Liver (tissue), 9 donors: ENCODE measurements around the gene ZNF280B. TPM values are rescaled to one million over a fixed set of nuclear protein-coding genes. Genes with fewer than 3 reads are reported as not detected.

Experiments
- DNase-seq: peaks from one replicate; pipeline ENCODE4 v3.0.0-alpha.2; 2017; ENCODE audit warnings: low spot score
- H3K27ac ChIP-seq, 2 donors: one replicate each; pipeline ENCODE4 v1.7.0; 2013; ENCODE audit warnings: inconsistent platforms in 2 of 2, low read length in 2 of 2, control low read depth in 1 of 2, low read depth in 1 of 2, mild to moderate bottlenecking in 1 of 2
- H3K27me3 ChIP-seq, 4 donors: one replicate each; pipeline versions ENCODE4 v1.6.1 to v1.7.0; 2013; ENCODE audit warnings: low read length in 3 of 4, inconsistent platforms in 1 of 4, mild to moderate bottlenecking in 1 of 4, moderate library complexity in 1 of 4; ENCODE audit not compliant: control insufficient read depth in 4 of 4, insufficient read depth in 4 of 4
- H3K36me3 ChIP-seq, 4 donors: one replicate each; pipeline versions ENCODE4 v1.6.1 to v1.7.0; 2013; ENCODE audit warnings: low read length in 3 of 4, mild to moderate bottlenecking in 3 of 4, low read depth in 1 of 4, moderate library complexity in 1 of 4; ENCODE audit not compliant: control insufficient read depth in 4 of 4, insufficient read depth in 3 of 4
- H3K4me1 ChIP-seq, 4 donors: one replicate each; pipeline versions ENCODE4 v1.6.1 to v1.7.0; 2013; ENCODE audit warnings: low read length in 3 of 4, mild to moderate bottlenecking in 3 of 4, moderate library complexity in 1 of 4; ENCODE audit not compliant: control insufficient read depth in 4 of 4, insufficient read depth in 4 of 4
- H3K4me3 ChIP-seq, 3 donors: one replicate each; pipeline versions ENCODE4 v1.6.1 to v1.7.0; 2013; ENCODE audit warnings: low read length in 3 of 3, control low read depth in 1 of 3, low read depth in 1 of 3, mild to moderate bottlenecking in 1 of 3
- H3K9ac ChIP-seq, 2 donors: one replicate each; pipeline ENCODE4 v1.7.0; 2013; ENCODE audit warnings: low read length in 2 of 2, mild to moderate bottlenecking in 2 of 2, moderate library complexity in 2 of 2, control low read depth in 1 of 2, low read depth in 1 of 2
- H3K9me3 ChIP-seq, 4 donors: one replicate each; pipeline versions ENCODE4 v1.6.1 to v1.7.0; 2013; ENCODE audit warnings: low read length in 3 of 4; ENCODE audit not compliant: control insufficient read depth in 4 of 4
- ATF3 ChIP-seq: IDR thresholded peaks from 2 replicates; pipeline ENCODE4 v1.6.1; 2016; ENCODE audit warnings: antibody characterized with exemption
- CTCF ChIP-seq: fragments of 150-350 bp; IDR thresholded peaks from 2 replicates; pipeline ENCODE4 v1.5.1; 2017; ENCODE audit warnings: improper control_type of control experiment, low read depth, low read length; ENCODE audit not compliant: missing input control
- EGR1 ChIP-seq, 2 donors: IDR thresholded peaks; 2 replicates each; pipeline ENCODE4 v1.6.1; 2016 to 2018; ENCODE audit warnings: antibody characterized with exemption in 2 of 2, low read depth in 2 of 2
- FOXA1 ChIP-seq: IDR thresholded peaks from 2 replicates; pipeline ENCODE4 v1.6.1; 2016; ENCODE audit warnings: antibody characterized with exemption
- FOXA2 ChIP-seq: IDR thresholded peaks from 2 replicates; pipeline ENCODE4 v1.6.1; 2016; ENCODE audit warnings: antibody characterized with exemption
- GABPA ChIP-seq, 2 donors: IDR thresholded peaks in 1 of 2; conservative IDR thresholded peaks in 1 of 2; 2 replicates each; pipeline ENCODE4 v1.6.1; 2016; ENCODE audit warnings: antibody characterized with exemption in 2 of 2, mild to moderate bottlenecking in 1 of 2, moderate library complexity in 1 of 2
- HNF4A ChIP-seq, 2 donors: conservative IDR thresholded peaks; 2 replicates each; pipeline ENCODE4 v1.6.1; 2016; ENCODE audit warnings: antibody characterized with exemption in 2 of 2, mild to moderate bottlenecking in 2 of 2
- HNF4G ChIP-seq: IDR thresholded peaks from 2 replicates; pipeline ENCODE4 v1.6.1; 2016; ENCODE audit warnings: antibody characterized with exemption
- JUND ChIP-seq, 2 donors: IDR thresholded peaks; 2 replicates each; pipeline ENCODE4 v1.6.1; 2016; ENCODE audit warnings: antibody characterized with exemption in 2 of 2
- MAX ChIP-seq: IDR thresholded peaks from 2 replicates; pipeline ENCODE4 v1.6.1; 2016; ENCODE audit warnings: antibody characterized with exemption
- NR2F2 ChIP-seq: IDR thresholded peaks from 2 replicates; pipeline ENCODE4 v1.6.1; 2016; ENCODE audit warnings: antibody characterized with exemption
- RAD21 ChIP-seq, 2 donors: IDR thresholded peaks; 2 replicates each; pipeline ENCODE4 v1.6.1; 2016; ENCODE audit warnings: antibody characterized with exemption in 2 of 2, mild to moderate bottlenecking in 2 of 2
- REST ChIP-seq: IDR thresholded peaks from 2 replicates; pipeline ENCODE4 v1.6.1; 2016; ENCODE audit warnings: antibody characterized with exemption, mild to moderate bottlenecking
- RXRA ChIP-seq, 2 donors: IDR thresholded peaks; 2 replicates each; pipeline ENCODE4 v1.6.1; 2017 to 2018; ENCODE audit warnings: antibody characterized with exemption in 2 of 2, mild to moderate bottlenecking in 1 of 2
- SP1 ChIP-seq: IDR thresholded peaks from 2 replicates; pipeline ENCODE4 v1.6.1; 2018; ENCODE audit warnings: antibody characterized with exemption, mild to moderate bottlenecking
- TAF1 ChIP-seq: conservative IDR thresholded peaks from 2 replicates; pipeline ENCODE4 v1.6.1; 2016; ENCODE audit warnings: antibody characterized with exemption, mild to moderate bottlenecking
- YY1 ChIP-seq: IDR thresholded peaks from 2 replicates; pipeline ENCODE4 v1.6.1; 2016; ENCODE audit warnings: antibody characterized with exemption, mild to moderate bottlenecking
- ZBTB33 ChIP-seq: IDR thresholded peaks from 2 replicates; pipeline ENCODE4 v1.6.1; 2016; ENCODE audit warnings: antibody characterized with exemption
- WGBS: extraction: QIAGEN DNeasy Blood & Tissue Kit; methylation state at CpG from one replicate; pipeline ENCODE4 v1.1.7; 2013; 5-methylcytosine and 5-hydroxymethylcytosine counted together
- polyA plus RNA-seq, 2 donors: library from polyadenylated mRNA; stranded (reverse) in 1 of 2; unstranded in 1 of 2; fragments of 200-250 nt in 1 of 2; fragments of >200 nt in 1 of 2; fragmentation: Nextera tagmentation in 1 of 2; extraction: Ambion mirVana in 1 of 2; gene quantifications; one replicate each; pipeline versions ENCODE4 v1.2.1 to v1.2.3, GENCODE V29; 2013 to 2015
- total RNA-seq, 2 donors: library from RNA; depleted of rRNA; stranded (reverse); fragments of >200 nt; gene quantifications; one replicate each; pipeline ENCODE4 v1.2.3, GENCODE V29; 2014
- donor health status: healthy.
- donor health status: healthy.
- donor health status: healthy.
- donor health status: healthy.
- donor health status: healthy.

The ZNF280B gene
- total and polyA plus RNA-seq, 4 donors = 0.03 to 0.84 (median 0.06) TPM

GRCh38 chr22:22528780-22529179, 20.2 kb upstream of the ZNF280B start:
- no peaks in the 10 kb centered on the region for H3K36me3 ChIP-seq
- no peaks in the 10 kb centered on the region for H3K27me3 ChIP-seq
- H3K27ac ChIP-seq = no peak overlapping the region
- TF ChIP-seq JUND (IDR thresholded peaks at IDR 0.05) = no peak
- no peak for TF ChIP-seq EGR1 (IDR thresholded peaks at IDR 0.05; ENCODE audit: low read depth in 2 of 2)
- no peak for TF ChIP-seq RXRA (IDR thresholded peaks at IDR 0.05)
- TF ChIP-seq MAX = no peak
- no peak overlapping the region for H3K4me3 ChIP-seq
- no peak overlapping the region for H3K9ac ChIP-seq
- no peak for DNase-seq
- WGBS = 91% methylated on average over 2 of the region's 2 CpGs
- H3K9me3 ChIP-seq = no peaks in the 10 kb centered on the region
- H3K4me1 ChIP-seq = no peaks in the 10 kb centered on the region

- Histone ChIP-seq H3K36me3 (no peaks in the 10 kb centered on the region), H3K9me3 (no peaks in the 10 kb centered on the region), H3K4me1 (no peaks in the 10 kb centered on the region), H3K27me3 (no peaks in the 10 kb centered on the region), H3K9ac (no peak overlapping the region), H3K4me3 (no peak overlapping the region), H3K27ac (no peak overlapping the region)
- no peak for DNase-seq
- no peak for TF ChIP-seq FOXA2
- TF ChIP-seq YY1 = no peak
- no peak for TF ChIP-seq MAX
- TF ChIP-seq HNF4G = no peak
- TF ChIP-seq ATF3 = no peak
- TF ChIP-seq SP1 = no peak
- no peak for TF ChIP-seq TAF1
- TF ChIP-seq ZBTB33 = no peak
- no peak for TF ChIP-seq NR2F2
- TF ChIP-seq CTCF = no peak
- no peak for TF ChIP-seq FOXA1
- no peak for TF ChIP-seq RXRA (IDR thresholded peaks at IDR 0.05)
- TF ChIP-seq GABPA (IDR thresholded peaks at IDR 0.05 in 1 of 2, conservative IDR thresholded peaks at IDR 0.05 in 1 of 2) = no peak
- TF ChIP-seq JUND (IDR thresholded peaks at IDR 0.05) = no peak
- TF ChIP-seq REST = no peak
- no peak for TF ChIP-seq RAD21 (IDR thresholded peaks at IDR 0.05)
- no peak for TF ChIP-seq HNF4A (conservative IDR thresholded peaks at IDR 0.05)
- no peak for TF ChIP-seq EGR1 (IDR thresholded peaks at IDR 0.05; ENCODE audit: low read depth in 2 of 2)
- WGBS = 84% methylated on average over 5 of the region's 5 CpGs
Observed at GRCh38 chr22:22527312-22527711, 18.8 kb upstream of the ZNF280B start.
